ENCODE data around the gene FAM107A. TPM values are rescaled to one million over a fixed set of nuclear protein-coding genes. Genes with fewer than 3 reads are reported as not detected.

The FAM107A gene
- total RNA-seq, 1 donor from 2014 or later = 24.8 TPM

- no peak for DNase-seq
Measured at GRCh38 chr3:58591517-58592510, 14.6 kb upstream of the FAM107A start.

- no peak for DNase-seq
Measured at GRCh38 chr3:58588030-58588614, 10.9 kb upstream of the FAM107A start.

GRCh38 chr3:58586776-58587192 lies 9.6 kb upstream of the FAM107A start:
- no peak for DNase-seq

- no peak for DNase-seq
Measured at GRCh38 chr3:58585994-58586393, 8.8 kb upstream of the FAM107A start.

- peak; percentile 73 for DNase-seq
Measured at GRCh38 chr3:58585005-58585786, 8.0 kb upstream of the FAM107A start.

- DNase-seq = no peak
Measured at GRCh38 chr3:58584690-58585004, 7.5 kb upstream of the FAM107A start.

GRCh38 chr3:58581328-58582091 lies 4.3 kb upstream of the FAM107A start:
- DNase-seq = no peak

- DNase-seq = no peak
Measured at GRCh38 chr3:58580826-58581327, 3.7 kb upstream of the FAM107A start.

- no peak for DNase-seq
Measured at GRCh38 chr3:58578873-58579272, 1.7 kb upstream of the FAM107A start.

GRCh38 chr3:58576716-58577115 lies 475 bp downstream of the FAM107A start:
- no peak for DNase-seq

GRCh38 chr3:58575971-58576652 lies 1.1 kb downstream of the FAM107A start:
- no peak for DNase-seq

GRCh38 chr3:58574682-58575081 lies 2.5 kb downstream of the FAM107A start:
- no peak for DNase-seq

- no peak for DNase-seq
Measured at GRCh38 chr3:58574106-58574505, 3.1 kb downstream of the FAM107A start.

GRCh38 chr3:58573640-58574039 lies 3.6 kb downstream of the FAM107A start:
- no peak for DNase-seq

- DNase-seq = no peak
Measured at GRCh38 chr3:58572634-58573230, 4.5 kb downstream of the FAM107A start.

GRCh38 chr3:58572013-58572633 lies 5.1 kb downstream of the FAM107A start:
- no peak for DNase-seq

- no peak for DNase-seq
Measured at GRCh38 chr3:58570851-58571250, 6.3 kb downstream of the FAM107A start.

GRCh38 chr3:58569287-58570001 lies 7.7 kb downstream of the FAM107A start:
- DNase-seq = no peak

GRCh38 chr3:58568572-58569286 lies 8.5 kb downstream of the FAM107A start:
- DNase-seq = peak; percentile 51

Measured in occipital lobe (tissue), 2 donors.